Measurements from ENCODE around the gene SLC22A2. TPM values are rescaled to one million over a fixed set of nuclear protein-coding genes. Genes with fewer than 3 reads are reported as not detected.

The SLC22A2 gene
- total RNA-seq, 4 donors from 2014 or later, result not detected

DNA sequence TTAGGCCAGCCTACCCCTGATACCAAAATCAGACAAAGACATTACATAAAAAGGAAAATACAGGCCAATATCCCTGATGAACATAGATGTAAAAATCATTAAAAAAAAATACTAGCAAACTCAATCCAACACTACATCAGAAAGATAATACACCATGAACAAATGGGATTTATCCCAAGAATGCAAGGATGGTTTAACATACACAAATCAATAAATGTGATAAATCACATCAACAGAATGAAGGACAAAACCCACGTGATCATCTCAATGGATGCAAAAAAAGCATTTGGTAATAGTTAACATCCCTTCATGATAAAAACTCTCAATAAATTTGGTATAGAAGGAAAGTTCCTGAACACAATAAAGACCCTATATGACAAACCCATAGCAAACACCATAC is 63.8 kb downstream of the SLC22A2 start:
- H3K4me3 ChIP-seq (replicated peaks in 1 of 3), result no peak overlapping the region
- 82% methylated on average over 1 of the region's 1 CpG for WGBS, 2 donors

DNA sequence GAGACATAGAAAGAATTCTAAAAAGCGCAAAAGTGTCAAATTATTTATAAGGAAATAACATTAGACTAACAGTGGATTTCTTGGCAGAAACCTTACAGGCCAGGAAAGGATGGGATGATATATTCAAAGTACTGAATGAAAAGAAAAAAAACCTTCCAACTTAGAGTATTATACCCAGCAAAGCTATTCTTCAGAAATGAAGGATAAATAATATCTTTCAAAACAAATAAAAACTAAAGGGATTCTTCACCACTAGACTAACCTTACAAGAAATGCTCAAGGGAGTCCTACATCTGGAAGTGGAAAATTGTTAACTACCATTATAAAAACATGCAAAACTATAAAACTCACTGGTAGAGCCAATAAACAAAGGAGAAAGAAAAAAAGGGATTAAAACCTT is 65.8 kb downstream of the SLC22A2 start:
- intact Hi-C loops (cut with DNase I), result no loop called here
- Histone ChIP-seq H3K4me3 (replicated peaks in 1 of 3) (no peak overlapping the region), H3K27me3 (no peaks in the 10 kb centered on the region), H3K9me3 (no peaks in the 10 kb centered on the region), H3K36me3 (no peaks in the 10 kb centered on the region), H3K27ac (no peak overlapping the region), H3K4me1 (no peaks in the 10 kb centered on the region)
- WGBS, 2 donors, result 98 to 100% methylated on average over 1 of the region's 1 CpG
- TF ChIP-seq POLR2A (IDR thresholded peaks at IDR 0.05), result no peak
- TF ChIP-seq, protein P1, sequence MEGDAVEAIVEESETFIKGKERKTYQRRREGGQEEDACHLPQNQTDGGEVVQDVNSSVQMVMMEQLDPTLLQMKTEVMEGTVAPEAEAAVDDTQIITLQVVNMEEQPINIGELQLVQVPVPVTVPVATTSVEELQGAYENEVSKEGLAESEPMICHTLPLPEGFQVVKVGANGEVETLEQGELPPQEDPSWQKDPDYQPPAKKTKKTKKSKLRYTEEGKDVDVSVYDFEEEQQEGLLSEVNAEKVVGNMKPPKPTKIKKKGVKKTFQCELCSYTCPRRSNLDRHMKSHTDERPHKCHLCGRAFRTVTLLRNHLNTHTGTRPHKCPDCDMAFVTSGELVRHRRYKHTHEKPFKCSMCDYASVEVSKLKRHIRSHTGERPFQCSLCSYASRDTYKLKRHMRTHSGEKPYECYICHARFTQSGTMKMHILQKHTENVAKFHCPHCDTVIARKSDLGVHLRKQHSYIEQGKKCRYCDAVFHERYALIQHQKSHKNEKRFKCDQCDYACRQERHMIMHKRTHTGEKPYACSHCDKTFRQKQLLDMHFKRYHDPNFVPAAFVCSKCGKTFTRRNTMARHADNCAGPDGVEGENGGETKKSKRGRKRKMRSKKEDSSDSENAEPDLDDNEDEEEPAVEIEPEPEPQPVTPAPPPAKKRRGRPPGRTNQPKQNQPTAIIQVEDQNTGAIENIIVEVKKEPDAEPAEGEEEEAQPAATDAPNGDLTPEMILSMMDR (IDR thresholded peaks at IDR 0.05), result no peak
- no peak for DNase-seq

More for the DNA sequence above, 63.8 kb downstream of the SLC22A2 start:
- Histone ChIP-seq H3K27me3 (no peaks in the 10 kb centered on the region), H3K27ac (no peak overlapping the region), H3K4me1 (no peaks in the 10 kb centered on the region), H3K36me3 (no peaks in the 10 kb centered on the region), H3K9me3 (no peaks in the 10 kb centered on the region)
- intact Hi-C loops (cut with DNase I), result no loop called here
- no peak for DNase-seq
- no peak for TF ChIP-seq POLR2A (IDR thresholded peaks at IDR 0.05)
- TF ChIP-seq, protein P1 (IDR thresholded peaks at IDR 0.05), result no peak

DNA sequence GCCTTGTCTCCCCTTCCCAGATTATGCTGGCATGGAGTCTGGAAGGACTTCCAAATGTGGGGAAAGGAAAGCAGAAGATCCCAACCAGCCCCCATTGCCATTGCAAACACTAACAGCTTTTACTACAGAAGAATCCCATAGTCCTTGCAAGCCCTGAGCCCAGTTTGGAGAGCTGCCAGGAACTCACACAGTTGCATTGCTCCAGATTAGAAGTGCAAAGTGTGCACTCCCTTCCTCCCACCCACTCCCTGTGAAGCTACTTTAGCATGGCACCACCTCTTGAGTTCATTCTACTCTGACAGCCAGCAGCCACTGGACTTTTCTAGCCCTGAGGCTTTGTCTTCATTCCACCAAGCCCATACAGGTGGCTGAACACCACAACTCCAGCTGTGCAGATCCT is 67.6 kb downstream of the SLC22A2 start:
- Histone ChIP-seq H3K4me1 (no peaks in the 10 kb centered on the region), H3K27ac (no peak overlapping the region), H3K36me3 (no peaks in the 10 kb centered on the region), H3K9me3 (no peaks in the 10 kb centered on the region), H3K4me3 (replicated peaks in 1 of 3) (no peak overlapping the region), H3K27me3 (no peaks in the 10 kb centered on the region)
- DNase-seq, result peak; percentile 10
- no peak for TF ChIP-seq POLR2A (IDR thresholded peaks at IDR 0.05)
- TF ChIP-seq, protein P1 (IDR thresholded peaks at IDR 0.05), result no peak
- intact Hi-C loops (cut with DNase I), result no loop called here

DNA sequence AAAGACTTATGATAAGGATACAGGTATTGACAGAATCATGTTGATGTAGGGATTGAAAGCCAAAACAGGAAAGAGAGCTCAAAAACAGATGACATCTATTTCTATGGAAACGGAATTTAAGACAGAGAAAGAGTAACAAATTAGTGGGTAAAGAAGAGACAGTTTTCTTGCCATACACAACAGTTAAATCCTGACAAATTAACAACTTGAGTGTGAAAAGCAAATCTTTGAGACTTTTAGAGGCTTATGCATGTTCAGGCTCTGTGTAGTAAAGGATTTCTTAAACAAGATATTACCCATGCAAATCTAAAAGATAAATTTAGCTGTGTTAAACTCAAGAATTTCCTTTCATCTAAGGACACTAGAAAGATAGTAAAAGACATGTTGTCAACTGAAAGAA is 68.5 kb downstream of the SLC22A2 start:
- WGBS, 2 donors, result 82 to 87% methylated on average over 1 of the region's 1 CpG

DNA sequence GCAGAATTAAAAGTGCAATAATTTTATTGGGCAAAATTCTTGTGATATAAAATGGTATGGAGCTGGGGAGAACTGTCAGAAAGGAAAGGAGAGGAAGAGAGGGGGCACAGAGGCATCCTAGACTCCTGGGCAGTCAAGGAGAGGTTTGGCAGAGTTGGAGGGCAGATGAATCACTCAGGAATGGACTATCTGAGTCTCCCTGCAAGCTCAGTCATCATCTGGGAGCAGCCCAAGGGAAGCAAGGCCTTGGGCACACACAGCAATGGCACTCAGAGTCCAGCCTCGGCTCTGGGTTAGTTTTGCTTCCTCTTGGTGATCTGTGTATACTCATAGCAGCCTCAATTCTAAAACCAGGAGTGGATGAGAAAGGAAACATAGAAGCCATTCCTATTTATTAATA is 69.8 kb downstream of the SLC22A2 start:
- no peaks in the 10 kb centered on the region for H3K9me3 ChIP-seq
- no peaks in the 10 kb centered on the region for H3K4me1 ChIP-seq
- no peak overlapping the region for H3K27ac ChIP-seq
- H3K4me3 ChIP-seq (replicated peaks in 1 of 3), result no peak overlapping the region
- WGBS, 2 donors, result 68 to 92% methylated on average over 1 of the region's 1 CpG
- intact Hi-C loops (cut with DNase I), result no loop called here
- DNase-seq, result no peak
- TF ChIP-seq, protein P1 (IDR thresholded peaks at IDR 0.05), result no peak
- no peak for TF ChIP-seq POLR2A (IDR thresholded peaks at IDR 0.05)
- H3K36me3 ChIP-seq, result no peaks in the 10 kb centered on the region
- H3K27me3 ChIP-seq, result no peaks in the 10 kb centered on the region

More for the DNA sequence above, 68.5 kb downstream of the SLC22A2 start:
- no peaks in the 10 kb centered on the region for H3K27me3 ChIP-seq
- H3K4me3 ChIP-seq (replicated peaks in 1 of 3), result no peak overlapping the region
- no peak for DNase-seq
- no peaks in the 10 kb centered on the region for H3K36me3 ChIP-seq
- intact Hi-C loops (cut with DNase I), result no loop called here
- no peak overlapping the region for H3K27ac ChIP-seq
- H3K9me3 ChIP-seq, result no peaks in the 10 kb centered on the region
- no peaks in the 10 kb centered on the region for H3K4me1 ChIP-seq
- TF ChIP-seq, protein P1 (IDR thresholded peaks at IDR 0.05), result no peak
- no peak for TF ChIP-seq POLR2A (IDR thresholded peaks at IDR 0.05)
